ENCODE measurements around the gene MRPS24.

MRPS24 gene

DNA sequence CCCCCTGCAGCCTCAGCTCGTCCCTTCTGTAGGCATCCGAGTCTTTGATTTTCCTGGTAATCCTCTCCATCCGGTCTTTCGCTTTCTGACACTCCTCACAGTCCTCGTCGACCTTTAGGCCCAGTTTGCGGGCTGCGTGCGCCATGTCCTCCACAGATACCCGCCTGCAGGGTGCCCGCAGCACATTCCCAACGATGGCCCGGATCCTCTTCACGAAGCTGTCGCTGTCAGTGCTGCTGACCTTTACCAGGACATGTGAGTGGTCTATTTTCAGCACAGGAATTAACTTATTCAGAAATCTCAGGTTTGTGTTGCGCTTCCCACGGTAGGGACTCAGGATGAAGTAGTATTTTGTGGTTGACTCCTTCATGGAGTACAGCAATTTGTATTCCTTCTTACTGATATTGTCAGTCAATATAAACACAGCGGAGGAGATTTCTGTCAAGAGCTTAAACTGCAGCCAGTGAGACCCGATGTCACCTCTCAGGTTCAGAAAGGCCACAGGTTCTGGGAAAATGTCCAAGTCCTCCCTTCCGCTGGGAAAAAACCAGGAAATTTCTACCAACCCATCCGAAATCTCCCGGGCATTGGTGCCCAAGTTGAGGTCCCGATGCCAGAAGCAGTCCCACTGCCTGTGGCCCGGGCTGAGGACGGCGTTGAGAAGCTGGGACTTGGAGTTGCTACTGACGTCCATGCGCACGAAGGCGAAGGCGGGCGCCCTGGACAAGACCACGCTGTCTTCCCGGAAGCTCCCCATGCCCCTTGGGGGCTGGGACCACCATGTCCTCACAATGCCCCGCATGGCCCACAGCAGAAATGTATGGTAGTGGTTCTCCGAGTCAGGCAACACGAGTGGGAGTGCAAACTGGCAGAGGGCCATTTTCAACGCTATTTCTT is 8.9 kb upstream of the MRPS24 start:
- in situ Hi-C loops (cut with HindIII; ENCODE audit: low sequenced_read_pairs) = no loop called here
- H3K4me3 ChIP-seq (ENCODE audit: low read depth, low read length) = no peak overlapping the region
- no peak for DNase-seq (ENCODE audit: low read depth)
- TF ChIP-seq, protein P1, sequence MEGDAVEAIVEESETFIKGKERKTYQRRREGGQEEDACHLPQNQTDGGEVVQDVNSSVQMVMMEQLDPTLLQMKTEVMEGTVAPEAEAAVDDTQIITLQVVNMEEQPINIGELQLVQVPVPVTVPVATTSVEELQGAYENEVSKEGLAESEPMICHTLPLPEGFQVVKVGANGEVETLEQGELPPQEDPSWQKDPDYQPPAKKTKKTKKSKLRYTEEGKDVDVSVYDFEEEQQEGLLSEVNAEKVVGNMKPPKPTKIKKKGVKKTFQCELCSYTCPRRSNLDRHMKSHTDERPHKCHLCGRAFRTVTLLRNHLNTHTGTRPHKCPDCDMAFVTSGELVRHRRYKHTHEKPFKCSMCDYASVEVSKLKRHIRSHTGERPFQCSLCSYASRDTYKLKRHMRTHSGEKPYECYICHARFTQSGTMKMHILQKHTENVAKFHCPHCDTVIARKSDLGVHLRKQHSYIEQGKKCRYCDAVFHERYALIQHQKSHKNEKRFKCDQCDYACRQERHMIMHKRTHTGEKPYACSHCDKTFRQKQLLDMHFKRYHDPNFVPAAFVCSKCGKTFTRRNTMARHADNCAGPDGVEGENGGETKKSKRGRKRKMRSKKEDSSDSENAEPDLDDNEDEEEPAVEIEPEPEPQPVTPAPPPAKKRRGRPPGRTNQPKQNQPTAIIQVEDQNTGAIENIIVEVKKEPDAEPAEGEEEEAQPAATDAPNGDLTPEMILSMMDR (IDR thresholded peaks at IDR 0.05; ENCODE audit: low read depth, low read length, missing control alignments) = no peak

DNA sequence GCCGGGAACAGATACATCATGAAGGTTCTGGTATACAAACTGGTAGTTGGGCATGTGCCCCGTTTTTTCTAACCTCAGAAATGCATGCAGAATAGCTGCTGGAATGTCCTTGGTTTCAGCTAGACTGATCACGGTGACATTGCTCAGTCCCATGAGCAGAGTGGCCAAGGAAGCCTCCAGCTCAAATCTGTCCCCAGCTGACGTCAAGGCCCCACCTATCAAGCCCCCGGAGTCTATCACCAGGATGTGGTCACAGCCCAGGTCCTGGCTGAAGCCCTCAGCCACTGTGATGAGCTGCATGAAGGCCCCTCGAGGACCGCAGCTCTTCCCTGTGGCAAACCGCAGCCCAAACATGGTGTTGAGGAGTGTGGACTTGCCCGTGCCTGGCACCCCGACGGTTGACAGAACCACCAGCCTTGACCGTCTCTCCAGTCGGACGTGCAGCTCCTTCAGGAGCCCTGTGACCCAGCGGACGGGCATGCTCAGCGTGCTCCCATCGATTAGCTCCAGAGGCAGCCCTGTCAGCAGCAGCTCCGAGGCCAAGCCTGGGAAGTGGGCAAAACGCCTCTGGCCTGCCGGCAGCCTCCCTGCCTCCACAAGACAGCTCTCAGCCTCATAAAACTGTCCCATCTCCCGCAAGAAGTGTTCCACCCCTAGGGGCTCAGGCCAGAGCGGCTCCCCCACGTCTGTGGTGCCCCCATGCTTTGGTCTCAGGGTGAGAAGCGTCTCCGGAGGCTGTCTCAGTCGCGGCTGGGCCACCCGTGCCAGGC is 7.8 kb upstream of the MRPS24 start:
- no peak overlapping the region for H3K4me3 ChIP-seq (ENCODE audit: low read depth, low read length)
- in situ Hi-C loops (cut with HindIII; ENCODE audit: low sequenced_read_pairs) = no loop called here
- TF ChIP-seq, protein P1 (IDR thresholded peaks at IDR 0.05; ENCODE audit: low read depth, low read length, missing control alignments) = no peak
- no peak for DNase-seq (ENCODE audit: low read depth)

DNA sequence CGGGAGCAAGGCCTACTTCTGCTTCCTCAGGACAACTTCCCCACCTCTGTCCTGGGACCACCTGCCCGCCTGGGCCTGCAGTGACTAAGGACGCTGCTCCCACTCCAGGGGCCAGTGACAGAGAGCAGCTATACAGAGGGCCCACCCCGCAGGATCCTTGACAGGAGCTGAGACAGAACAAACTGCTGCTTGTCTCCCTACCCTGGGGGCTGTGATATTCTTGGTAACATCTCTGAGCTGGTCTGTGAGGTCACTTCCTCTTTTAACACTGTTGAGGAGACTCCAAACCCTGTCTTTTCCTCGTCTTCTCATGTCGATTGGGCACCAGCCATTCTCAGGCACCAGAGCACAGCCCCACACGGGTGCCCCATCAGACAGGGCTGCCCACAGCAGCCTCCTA is 6.9 kb upstream of the MRPS24 start:
- no peak for DNase-seq (ENCODE audit: low read depth)
- in situ Hi-C loops (cut with HindIII; ENCODE audit: low sequenced_read_pairs) = no loop called here
- TF ChIP-seq, protein P1 (IDR thresholded peaks at IDR 0.05; ENCODE audit: low read depth, low read length, missing control alignments) = no peak
- H3K4me3 ChIP-seq (ENCODE audit: low read depth, low read length) = no peak overlapping the region

DNA sequence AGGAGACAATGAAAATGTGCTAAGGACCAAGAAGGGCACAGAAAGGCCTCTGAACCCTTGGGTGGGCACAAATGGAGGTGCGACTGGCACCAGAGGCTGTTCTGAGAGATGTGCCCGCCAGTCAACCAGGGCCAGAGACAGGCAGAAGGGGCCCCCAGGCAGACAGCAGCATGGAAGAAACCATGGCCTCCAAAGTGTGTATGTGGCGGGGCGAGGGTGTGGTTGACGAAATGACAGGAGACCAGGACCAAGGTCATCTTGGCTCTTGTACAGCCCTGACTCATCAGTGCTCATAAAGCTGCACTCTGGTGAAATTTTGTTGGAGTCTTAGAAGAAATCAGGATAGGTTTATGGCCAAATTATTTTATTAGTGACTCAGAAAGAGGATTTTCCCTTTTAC is 4.0 kb upstream of the MRPS24 start:
- H3K4me3 ChIP-seq (ENCODE audit: low read depth, low read length) = no peak overlapping the region
- TF ChIP-seq, protein P1 (IDR thresholded peaks at IDR 0.05; ENCODE audit: low read depth, low read length, missing control alignments) = no peak
- in situ Hi-C loops (cut with HindIII; ENCODE audit: low sequenced_read_pairs) = no loop called here
- no peak for DNase-seq (ENCODE audit: low read depth)

DNA sequence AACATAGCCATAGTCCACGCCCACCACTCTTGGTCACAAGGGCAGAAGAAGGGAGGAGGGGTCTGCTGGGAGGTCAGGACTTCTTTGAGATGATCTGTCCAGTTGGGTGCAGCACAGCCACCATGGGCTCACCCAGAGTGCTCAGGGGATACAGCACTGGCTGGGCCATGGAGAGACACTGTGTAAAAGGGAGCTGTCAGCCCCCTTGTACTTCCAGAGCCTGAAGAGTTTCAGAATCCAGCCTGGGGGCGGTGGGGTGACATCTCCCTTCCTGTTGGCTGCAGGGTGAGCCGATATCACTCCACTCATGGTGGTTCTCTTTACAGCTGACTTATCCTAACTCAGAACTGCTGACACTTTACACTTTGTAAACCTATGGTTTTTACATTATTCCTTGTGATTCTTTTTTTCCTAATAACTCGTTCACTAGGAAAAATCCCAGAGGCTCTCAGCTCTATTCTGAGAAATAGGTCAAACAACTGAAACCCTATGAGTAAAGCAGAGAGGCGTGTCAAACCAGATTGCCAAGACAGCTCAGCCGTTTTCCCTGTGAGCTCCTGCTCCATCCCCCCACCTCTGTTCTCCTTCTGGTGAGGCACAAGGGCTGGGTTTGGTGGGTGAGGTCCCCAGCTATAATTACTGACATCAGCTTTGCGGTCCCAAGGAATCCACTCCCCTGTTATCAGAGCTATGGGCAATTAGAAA is 3.2 kb upstream of the MRPS24 start:
- in situ Hi-C loops (cut with HindIII; ENCODE audit: low sequenced_read_pairs) = no loop called here
- no peak overlapping the region for H3K4me3 ChIP-seq (ENCODE audit: low read depth, low read length)
- TF ChIP-seq, protein P1 (IDR thresholded peaks at IDR 0.05; ENCODE audit: low read depth, low read length, missing control alignments) = no peak
- DNase-seq (ENCODE audit: low read depth) = peak; percentile 22

DNA sequence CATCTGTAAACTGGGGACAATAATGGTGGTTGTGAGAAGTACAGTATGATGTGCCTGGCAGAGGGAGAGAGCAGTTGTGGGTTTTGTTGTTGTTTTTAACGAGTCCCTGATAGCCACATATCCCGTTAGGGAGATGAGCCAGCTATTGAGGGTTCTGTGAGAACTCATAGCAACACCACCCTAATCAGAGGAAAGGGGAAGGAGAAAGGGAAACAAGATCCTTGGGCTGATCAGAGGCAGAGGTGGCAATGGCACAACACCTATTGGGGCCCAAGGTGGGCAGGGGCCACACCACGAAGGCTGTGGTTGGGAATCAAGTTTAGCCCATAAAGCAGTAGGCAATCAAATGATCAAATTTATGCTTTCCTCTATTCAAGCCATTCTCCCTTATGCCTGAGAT is 1.7 kb upstream of the MRPS24 start:
- TF ChIP-seq, protein P1 (IDR thresholded peaks at IDR 0.05; ENCODE audit: low read depth, low read length, missing control alignments) = no peak
- in situ Hi-C loops (cut with HindIII; ENCODE audit: low sequenced_read_pairs) = no loop called here
- H3K4me3 ChIP-seq (ENCODE audit: low read depth, low read length) = no peak overlapping the region
- DNase-seq (ENCODE audit: low read depth) = no peak
